HCT116 (cell line): Measurements from ENCODE around the gene STH. TPM values are rescaled to one million over a fixed set of nuclear protein-coding genes. Genes with fewer than 3 reads are reported as not detected.
A peak's percentile ranks its signal among the peaks of the same experiment; 100 is the strongest.

Source experiments
- ATAC-seq: fragments of 200-7000 bp; cut with Tn5 transposase; 2 replicates; pipeline ENCODE4 v1.9.1; 2020; ENCODE audit warnings: mild to moderate bottlenecking, moderate library complexity
- BruUV-seq: library from RNA; stranded (reverse); fragments of 400-500 nt; replicated peaks from 2 replicates; lab custom pipeline; 2021; lab: Mats Ljungman, UMichigan
- CTCF ChIA-PET: fragments of 300-600 bp; sonication (Branson Sonifier 250); formaldehyde crosslinking; loops from one replicate; lab custom pipeline; 2021; ENCODE audit warnings: antibody characterized with exemption; lab: Charles Lee
- POLR2A ChIA-PET: fragments of 300-600, 350-600 bp; sonication (Branson Sonifier 250); formaldehyde crosslinking; loops from one replicate; lab custom pipeline; 2021; ENCODE audit warnings: antibody characterized with exemption; lab: Charles Lee
- RAD21 ChIA-PET, 2 experiments: fragments of 300-600 bp; sonication (Branson Sonifier 250); formaldehyde crosslinking; loops; one replicate each; lab custom pipeline; 2023; ENCODE audit warnings: low total read pairs in 2 of 2; ENCODE audit not compliant: uncharacterized antibody in 2 of 2, unreplicated experiment in 2 of 2, low non-redundant PET in 1 of 2; lab: Charles Lee
- DNase-seq: peaks from one replicate; pipeline ENCODE4 v3.0.0-alpha.2; 2010; ENCODE audit warnings: low read depth, low spot score
- H2AFZ ChIP-seq: fragments of 200-600 bp; shearing (Covaris generic), sonication (generic); 2 replicates; pipeline ENCODE4 v1.6.1; 2017; ENCODE audit warnings: low read depth, mixed run types, mixed read lengths, antibody characterized with exemption, low read length; ENCODE audit not compliant: poor library complexity, severe bottlenecking
- H3K27ac ChIP-seq: 2 replicates; pipeline ENCODE4 v1.5.1; 2012; ENCODE audit warnings: low read depth, low read length
- H3K27me3 ChIP-seq: fragments of 200-600 bp; sonication (generic); 2 replicates; pipeline ENCODE4 v1.6.1; 2016; ENCODE audit warnings: mixed run types, low read length, mixed read lengths; ENCODE audit not compliant: insufficient read depth
- H3K36me3 ChIP-seq, 2 experiments: fragments of 200-500 bp in 1 of 2; fragments of 200-600 bp in 1 of 2; sonication (Bioruptor generic) in 1 of 2; sonication (generic) in 1 of 2; 2 replicates each; pipeline versions ENCODE4 v1.5.1 to v1.6.1; 2014 to 2016; ENCODE audit warnings: low read length in 2 of 2, inconsistent platforms in 1 of 2, mixed read lengths in 1 of 2, mixed run types in 1 of 2; ENCODE audit not compliant: insufficient read depth in 2 of 2, control insufficient read depth in 1 of 2
- H3K4me1 ChIP-seq, 2 experiments: fragments of 200-600 bp in 1 of 2; sonication (generic) in 1 of 2; 2 replicates each; pipeline versions ENCODE4 v1.5.1 to v1.6.1; 2012 to 2017; ENCODE audit warnings: low read length in 2 of 2, inconsistent platforms in 1 of 2, mild to moderate bottlenecking in 1 of 2, mixed read lengths in 1 of 2, mixed run types in 1 of 2, moderate library complexity in 1 of 2; ENCODE audit not compliant: insufficient read depth in 2 of 2, control insufficient read depth in 1 of 2
- H3K4me2 ChIP-seq: fragments of 200-600 bp; sonication (generic); 2 replicates; pipeline ENCODE4 v1.6.1; 2017; ENCODE audit warnings: mixed run types, low read length, mixed read lengths
- H3K4me3 ChIP-seq, 2 experiments: fragments of 200-600 bp in 1 of 2; sonication (generic) in 1 of 2; replicated peaks in 1 of 2; 2 replicates each; pipeline ENCODE4 v1.5.1; 2011 to 2016; ENCODE audit warnings: low read length in 2 of 2, control low read depth in 1 of 2, low read depth in 1 of 2, mild to moderate bottlenecking in 1 of 2, mixed read lengths in 1 of 2, mixed run types in 1 of 2
- H3K79me2 ChIP-seq: fragments of 200-600 bp; sonication (generic); 2 replicates; pipeline ENCODE4 v1.6.1; 2017; ENCODE audit warnings: mild to moderate bottlenecking, mixed run types, low read length, moderate library complexity, mixed read lengths; ENCODE audit not compliant: insufficient read depth
- H3K9ac ChIP-seq: fragments of 200-600 bp; sonication (generic); 2 replicates; pipeline ENCODE4 v1.6.1; 2016; ENCODE audit warnings: low read length, mixed read lengths
- H3K9me2 ChIP-seq: fragments of 200-600 bp; sonication (generic), shearing (Covaris generic); 2 replicates; pipeline ENCODE4 v1.6.1; 2017; ENCODE audit warnings: mixed run types, mild to moderate bottlenecking, moderate library complexity; ENCODE audit not compliant: insufficient read depth
- H3K9me3 ChIP-seq, 2 experiments: fragments of 200-500 bp in 1 of 2; fragments of 200-600 bp in 1 of 2; sonication (Bioruptor generic) in 1 of 2; sonication (generic) in 1 of 2; 2 replicates each; pipeline ENCODE4 v1.6.1; 2014 to 2017; ENCODE audit warnings: low read length in 2 of 2, mixed read lengths in 2 of 2, inconsistent platforms in 1 of 2, low read depth in 1 of 2, mild to moderate bottlenecking in 1 of 2, mixed run types in 1 of 2, moderate library complexity in 1 of 2; ENCODE audit not compliant: control insufficient read depth in 1 of 2, insufficient read depth in 1 of 2
- H4K20me1 ChIP-seq: fragments of 200-600 bp; sonication (generic), shearing (Covaris generic); 2 replicates; pipeline ENCODE4 v1.6.1; 2017; ENCODE audit warnings: mixed run types, mild to moderate bottlenecking, moderate library complexity; ENCODE audit not compliant: insufficient read depth
- CEBPB ChIP-seq: IDR thresholded peaks from 2 replicates; pipeline ENCODE4 v1.6.1; 2012; ENCODE audit warnings: low read depth
- CTCF ChIP-seq, 3 experiments: fragments of 200-600 bp in 1 of 3; sonication (generic) in 1 of 3; IDR thresholded peaks in 2 of 3; conservative IDR thresholded peaks in 1 of 3; 2 replicates each; pipeline ENCODE4 v1.5.1; 2012 to 2017; ENCODE audit warnings: low read depth in 2 of 3, low read length in 2 of 3, antibody characterized with exemption in 1 of 3, borderline replicate concordance in 1 of 3, control low read depth in 1 of 3, mild to moderate bottlenecking in 1 of 3, mixed read lengths in 1 of 3, mixed run types in 1 of 3, moderate library complexity in 1 of 3; ENCODE audit not compliant: insufficient read depth in 1 of 3
- EGR1 ChIP-seq: IDR thresholded peaks from 2 replicates; pipeline ENCODE4 v1.6.1; 2012; ENCODE audit warnings: low read depth
- ELF1 ChIP-seq: IDR thresholded peaks from 2 replicates; pipeline ENCODE4 v1.6.1; 2012; ENCODE audit warnings: low read depth, borderline replicate concordance
- EZH2 ChIP-seq: fragments of 200-600 bp; sonication (generic); IDR thresholded peaks from 2 replicates; pipeline ENCODE4 v1.6.1; 2017; ENCODE audit warnings: antibody characterized with exemption, mixed run types
- EZH2phosphoT487 ChIP-seq: fragments of 200-600 bp; IDR thresholded peaks from 2 replicates; pipeline ENCODE4 v1.6.1; 2018; ENCODE audit warnings: antibody characterized with exemption, borderline replicate concordance
- FOSL1 ChIP-seq: IDR thresholded peaks from 2 replicates; pipeline ENCODE4 v1.6.1; 2012; ENCODE audit warnings: low read depth
- JUND ChIP-seq: IDR thresholded peaks from 2 replicates; pipeline ENCODE4 v1.6.1; 2012
- MAX ChIP-seq: IDR thresholded peaks from 2 replicates; pipeline ENCODE4 v1.6.1; 2012
- POLR2A ChIP-seq: IDR thresholded peaks from 2 replicates; pipeline ENCODE4 v1.7.0; 2011; ENCODE audit warnings: borderline replicate concordance; ENCODE audit not compliant: insufficient read depth, insufficient read length; ENCODE audit errors: extremely low read depth
- RAD21 ChIP-seq: IDR thresholded peaks from 2 replicates; pipeline ENCODE4 v1.6.1; 2012; ENCODE audit warnings: low read depth, mild to moderate bottlenecking
- REST ChIP-seq: IDR thresholded peaks from 2 replicates; pipeline ENCODE4 v1.6.1; 2012; ENCODE audit warnings: low read depth
- SIN3A ChIP-seq: IDR thresholded peaks from 2 replicates; pipeline ENCODE4 v1.6.1; 2012; ENCODE audit warnings: low read depth
- SP1 ChIP-seq: IDR thresholded peaks from 2 replicates; pipeline ENCODE4 v1.6.1; 2012; ENCODE audit warnings: low read depth
- SRF ChIP-seq: IDR thresholded peaks from 2 replicates; pipeline ENCODE4 v1.6.1; 2012; ENCODE audit warnings: low read depth
- YY1 ChIP-seq: IDR thresholded peaks from 2 replicates; pipeline ENCODE4 v1.6.1; 2011; ENCODE audit warnings: low read length, low read depth, moderate library complexity, mild to moderate bottlenecking; ENCODE audit not compliant: insufficient replicate concordance; ENCODE audit errors: extremely low read depth
- ZNF274 ChIP-seq: fragments of 200-500 bp; sonication (Bioruptor generic); IDR thresholded peaks from 2 replicates; pipeline ENCODE4 v1.6.1; 2014; ENCODE audit warnings: mild to moderate bottlenecking, low read depth, low read length, inconsistent platforms
- intact Hi-C: fragments of 100-400 bp; cut with micrococcal nuclease; formaldehyde crosslinking; loops from 2 replicates; pipeline ENCODE4 v1.10.0; 2022
- total RNA-seq: library from RNA; stranded (reverse); gene quantifications from one replicate; pipeline ENCODE4 v1.2.1, GENCODE V29; 2021; ENCODE audit not compliant: unreplicated experiment

Gene STH
- total RNA-seq, 1 experiment from 2014 or later = not detected

- TF ChIP-seq CTCF (IDR thresholded peaks at IDR 0.05 in 2 of 3, conservative IDR thresholded peaks at IDR 0.05 in 1 of 3; ENCODE audit: borderline replicate concordance in 1 of 3, insufficient read depth in 1 of 3, low read depth in 2 of 3, low read length in 2 of 3) = peak; percentile 94 to 99 (median 98)
- TF ChIP-seq, all 23 proteins: peak for 7
Measured at GRCh38 chr17:46044286-46044928, 45.4 kb downstream of the STH start (continued).

- RAD21 ChIA-PET = interaction anchor here in 1 of 2 experiments (1.0 to 1.3 kb wide), 2 partner anchors 142 to 168 kb away, joined by 3 to 4 read pairs; no protein-coding TSS in a partner anchor
- H4K20me1 ChIP-seq = peaks cover 8% of the 10 kb centered on the region; the same call in 1 of the 2 replicates
- no peak overlapping the region for H3K4me2 ChIP-seq
- CTCF ChIA-PET = interaction anchor here (0.9 to 2.5 kb wide), 28 partner anchors 9 to 405 kb away, joined by 3 to 45 read pairs (median 6); partner anchors contain the start of gene KANSL1
- intact Hi-C loops = loop anchor here (2.0 kb wide), 2 partner anchors 16 to 168 kb away; no protein-coding TSS in a partner anchor
- peaks cover 0 to 9% of the 10 kb centered on the region in 2 experiments; a peak in 2 of 4 replicates for H3K4me1 ChIP-seq
- BruUV-seq = no TSS peak
- no peak for DNase-seq
- no peak overlapping the region for H3K4me3 ChIP-seq
- no peak overlapping the region for H3K27ac ChIP-seq
- POLR2A ChIA-PET = no interaction called here
- peaks cover 35 to 47% of the 10 kb centered on the region in 2 experiments for H3K36me3 ChIP-seq
- H3K27me3 ChIP-seq = no peaks in the 10 kb centered on the region
- no peaks in the 10 kb centered on the region for H3K9me3 ChIP-seq
- H3K79me2 ChIP-seq = peaks cover 31% of the 10 kb centered on the region; the same call in 1 of the 2 replicates
- no peak overlapping the region for H3K9ac ChIP-seq
- H2AFZ ChIP-seq = no peak overlapping the region
- no peak for ATAC-seq
- no peaks in the 10 kb centered on the region for H3K9me2 ChIP-seq
- TF ChIP-seq JUND = no peak
- no peak for TF ChIP-seq CEBPB
- no peak for TF ChIP-seq RAD21
- TF ChIP-seq FOSL1 = no peak
- no peak for TF ChIP-seq SRF
- no peak for TF ChIP-seq SP1
- no peak for TF ChIP-seq YY1
- TF ChIP-seq EZH2 = no peak
- TF ChIP-seq CTCF (IDR thresholded peaks at IDR 0.05 in 2 of 3, conservative IDR thresholded peaks at IDR 0.05 in 1 of 3; ENCODE audit: borderline replicate concordance in 1 of 3, insufficient read depth in 1 of 3, low read depth in 2 of 3, low read length in 2 of 3) = no peak
- TF ChIP-seq EGR1 = no peak
- TF ChIP-seq SIN3A = no peak
- no peak for TF ChIP-seq ZNF274
- TF ChIP-seq REST = no peak
- TF ChIP-seq EZH2phosphoT487 = no peak
- no peak for TF ChIP-seq POLR2A
- no peak for TF ChIP-seq ELF1
- no peak for TF ChIP-seq MAX
Measured at GRCh38 chr17:46044989-46045388, 45.9 kb downstream of the STH start.
